OCI-LY1 (cell line): ENCODE results near the gene RAB25.

Experiments
- H2AFZ ChIP-seq: fragments of 200-600 bp; sonication (generic), shearing (Covaris generic); 2 replicates; pipeline ENCODE4 v1.6.0; 2014; ENCODE audit warnings: antibody characterized with exemption, mild to moderate bottlenecking, low read length
- H3F3A ChIP-seq: fragments of 200-600 bp; sonication (generic), shearing (Covaris generic); 2 replicates; pipeline ENCODE4 v1.6.0; 2014; ENCODE audit warnings: mild to moderate bottlenecking, antibody characterized with exemption, low read length, moderate library complexity; ENCODE audit not compliant: insufficient read depth
- H3K27ac ChIP-seq: fragments of 200-600 bp; sonication (generic); 2 replicates; pipeline ENCODE4 v1.5.1; 2014; ENCODE audit warnings: low read length, mixed run types, mild to moderate bottlenecking, low read depth; ENCODE audit not compliant: poor library complexity, severe bottlenecking
- H3K27me3 ChIP-seq: fragments of 200-600 bp; sonication (generic); 2 replicates; pipeline ENCODE4 v1.6.0; 2014; ENCODE audit warnings: antibody characterized with exemption, mild to moderate bottlenecking, low read length, moderate library complexity; ENCODE audit not compliant: insufficient read depth
- H3K36me3 ChIP-seq: fragments of 200-600 bp; sonication (generic); 2 replicates; pipeline ENCODE4 v1.6.1; 2014; ENCODE audit warnings: mild to moderate bottlenecking, antibody characterized with exemption, low read length, moderate library complexity, mixed read lengths; ENCODE audit not compliant: insufficient read depth
- H3K4me1 ChIP-seq: fragments of 200-600 bp; sonication (generic); 2 replicates; pipeline ENCODE4 v1.5.1; 2014; ENCODE audit warnings: mild to moderate bottlenecking, low read length, moderate library complexity; ENCODE audit not compliant: insufficient read depth, severe bottlenecking
- H3K4me2 ChIP-seq: fragments of 200-600 bp; sonication (generic), shearing (Covaris generic); 2 replicates; pipeline ENCODE4 v1.6.1; 2014; ENCODE audit warnings: low read length
- H3K4me3 ChIP-seq: fragments of 200-600 bp; sonication (generic); 2 replicates; pipeline ENCODE4 v1.5.1; 2014; ENCODE audit warnings: low read length, low read depth, mild to moderate bottlenecking, mixed read lengths; ENCODE audit not compliant: poor library complexity, severe bottlenecking
- H3K79me2 ChIP-seq: fragments of 200-600 bp; shearing (Covaris generic); 2 replicates; pipeline ENCODE4 v1.6.1; 2016; ENCODE audit warnings: mixed run types, low read length, mixed read lengths; ENCODE audit not compliant: insufficient read depth
- H3K9ac ChIP-seq: fragments of 200-600 bp; sonication (generic), shearing (Covaris generic); 2 replicates; pipeline ENCODE4 v1.6.1; 2014; ENCODE audit warnings: mild to moderate bottlenecking, low read length, mixed read lengths
- H3K9me2 ChIP-seq: fragments of 200-600 bp; sonication (generic), shearing (Covaris generic); 2 replicates; pipeline ENCODE4 v1.6.1; 2014; ENCODE audit warnings: low read depth, mild to moderate bottlenecking, low read length, mixed read lengths
- H3K9me3 ChIP-seq: fragments of 200-600 bp; shearing (Covaris generic); 2 replicates; pipeline ENCODE4 v1.6.1; 2014; ENCODE audit warnings: low read length, mixed read lengths
- H4K20me1 ChIP-seq: fragments of 200-600 bp; sonication (generic), shearing (Covaris generic); 2 replicates; pipeline ENCODE4 v1.6.0; 2016; ENCODE audit warnings: mild to moderate bottlenecking, low read length; ENCODE audit not compliant: insufficient read depth
- EZH2 ChIP-seq: fragments of 200-600 bp; sonication (generic), shearing (Covaris generic); IDR thresholded peaks from 2 replicates; pipeline ENCODE4 v1.8.0; 2017; ENCODE audit warnings: borderline replicate concordance, mixed run types, mild to moderate bottlenecking, antibody characterized with exemption, low read length, moderate library complexity, mixed read lengths
- TF ChIP-seq, protein P1 (sequence below): fragments of 200-600 bp; sonication (generic), shearing (Covaris generic); IDR thresholded peaks from 2 replicates; pipeline ENCODE4 v1.5.1; 2017; ENCODE audit warnings: mild to moderate bottlenecking, antibody characterized with exemption, low read length, moderate library complexity, mixed read lengths

RAB25 gene

DNA sequence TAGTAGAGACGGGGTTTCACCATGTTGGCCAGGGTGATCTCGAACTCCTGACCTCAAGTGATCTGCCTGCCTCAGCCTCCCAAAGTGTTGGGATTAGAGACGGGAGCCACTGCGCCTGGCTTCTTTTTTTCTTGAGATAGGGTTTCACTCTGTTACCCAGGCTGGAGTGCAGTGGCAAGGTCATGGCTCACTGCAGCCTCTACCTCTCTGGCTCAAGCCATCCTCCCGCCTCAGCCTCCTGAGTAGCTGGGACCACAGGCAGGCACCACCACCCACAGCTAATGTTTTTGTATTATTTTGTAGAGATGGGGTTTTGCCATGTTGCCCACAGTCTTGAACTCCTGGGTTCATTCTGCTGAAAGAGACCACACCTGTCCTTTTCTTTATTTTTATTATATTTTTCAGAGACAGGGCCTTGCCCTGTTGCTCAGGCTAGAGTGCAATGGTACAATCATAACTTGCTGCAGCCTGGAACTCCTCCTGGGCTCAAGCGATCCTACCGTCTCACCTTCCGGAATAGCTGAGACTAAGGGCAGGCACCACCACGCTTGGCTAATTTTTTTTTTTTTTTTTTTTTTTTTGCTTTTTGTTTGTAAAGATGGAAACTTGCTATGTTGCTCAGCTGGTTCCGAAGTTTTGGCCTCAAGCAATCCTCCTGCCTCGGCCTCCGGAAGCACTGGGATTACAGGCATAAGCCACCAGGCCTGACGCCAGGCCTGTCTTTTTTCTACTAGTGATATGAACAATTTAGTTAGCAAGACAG lies 56.6 kb downstream of the RAB25 start:
- Histone ChIP-seq H3K9ac (no peak overlapping the region), H4K20me1 (no peaks in the 10 kb centered on the region), H3K79me2 (no peaks in the 10 kb centered on the region), H3K4me3 (no peak overlapping the region), H3F3A (no peaks in the 10 kb centered on the region), H3K4me1 (peaks cover 10% of the 10 kb centered on the region), H3K36me3 (no peaks in the 10 kb centered on the region), H3K27ac (no peak overlapping the region), H3K9me2 (no peaks in the 10 kb centered on the region), H3K4me2 (no peak overlapping the region), H3K9me3 (no peaks in the 10 kb centered on the region), H2AFZ (no peak overlapping the region), H3K27me3 (no peaks in the 10 kb centered on the region)
- no peak for TF ChIP-seq EZH2
- TF ChIP-seq, protein P1, sequence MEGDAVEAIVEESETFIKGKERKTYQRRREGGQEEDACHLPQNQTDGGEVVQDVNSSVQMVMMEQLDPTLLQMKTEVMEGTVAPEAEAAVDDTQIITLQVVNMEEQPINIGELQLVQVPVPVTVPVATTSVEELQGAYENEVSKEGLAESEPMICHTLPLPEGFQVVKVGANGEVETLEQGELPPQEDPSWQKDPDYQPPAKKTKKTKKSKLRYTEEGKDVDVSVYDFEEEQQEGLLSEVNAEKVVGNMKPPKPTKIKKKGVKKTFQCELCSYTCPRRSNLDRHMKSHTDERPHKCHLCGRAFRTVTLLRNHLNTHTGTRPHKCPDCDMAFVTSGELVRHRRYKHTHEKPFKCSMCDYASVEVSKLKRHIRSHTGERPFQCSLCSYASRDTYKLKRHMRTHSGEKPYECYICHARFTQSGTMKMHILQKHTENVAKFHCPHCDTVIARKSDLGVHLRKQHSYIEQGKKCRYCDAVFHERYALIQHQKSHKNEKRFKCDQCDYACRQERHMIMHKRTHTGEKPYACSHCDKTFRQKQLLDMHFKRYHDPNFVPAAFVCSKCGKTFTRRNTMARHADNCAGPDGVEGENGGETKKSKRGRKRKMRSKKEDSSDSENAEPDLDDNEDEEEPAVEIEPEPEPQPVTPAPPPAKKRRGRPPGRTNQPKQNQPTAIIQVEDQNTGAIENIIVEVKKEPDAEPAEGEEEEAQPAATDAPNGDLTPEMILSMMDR, result no peak

DNA sequence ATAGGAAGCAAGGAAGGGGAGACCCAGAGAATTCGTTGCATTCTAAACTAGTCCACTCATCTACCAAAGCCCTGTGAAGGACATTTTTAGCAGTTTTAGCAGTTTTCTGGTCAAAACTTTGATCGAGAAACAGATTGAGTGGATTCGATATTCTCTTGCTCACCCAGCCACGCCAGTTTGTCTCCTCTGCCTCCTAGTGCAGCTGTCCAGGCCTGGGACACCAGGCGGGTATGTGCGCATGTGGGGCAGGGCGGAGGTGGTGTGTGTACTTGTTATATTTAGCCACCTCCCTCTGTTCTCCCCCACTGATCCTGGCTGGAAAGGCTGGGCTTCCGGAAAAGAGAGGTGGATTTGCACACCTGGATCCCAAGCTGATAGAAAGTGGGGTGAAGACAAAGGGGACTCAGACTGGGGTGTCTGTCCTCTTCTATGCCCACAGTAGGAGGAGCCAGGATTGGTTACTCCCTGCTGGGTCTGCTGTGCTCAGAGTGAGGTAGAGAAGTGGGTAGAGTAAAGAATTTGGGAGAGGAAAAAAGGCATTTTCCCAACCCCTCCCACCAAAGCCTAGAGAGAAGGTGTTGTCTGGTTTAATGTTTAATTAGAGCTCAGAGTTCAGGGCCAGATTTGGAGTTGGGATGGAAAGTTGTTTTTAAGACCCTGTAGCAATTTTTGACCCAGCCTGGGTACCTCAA lies 57.4 kb downstream of the RAB25 start:
- TF ChIP-seq, protein P1, result no peak
- TF ChIP-seq EZH2, result no peak
- H3K27ac ChIP-seq, result no peak overlapping the region
- no peaks in the 10 kb centered on the region for H3K9me3 ChIP-seq
- no peaks in the 10 kb centered on the region for H3K27me3 ChIP-seq
- no peaks in the 10 kb centered on the region for H3F3A ChIP-seq
- H3K4me3 ChIP-seq, result no peak overlapping the region
- no peaks in the 10 kb centered on the region for H3K79me2 ChIP-seq
- no peaks in the 10 kb centered on the region for H3K9me2 ChIP-seq
- H3K9ac ChIP-seq, result no peak overlapping the region
- no peaks in the 10 kb centered on the region for H3K36me3 ChIP-seq
- H3K4me1 ChIP-seq, result peaks cover 10% of the 10 kb centered on the region
- H2AFZ ChIP-seq, result no peak overlapping the region
- H4K20me1 ChIP-seq, result no peaks in the 10 kb centered on the region
- H3K4me2 ChIP-seq, result no peak overlapping the region

DNA sequence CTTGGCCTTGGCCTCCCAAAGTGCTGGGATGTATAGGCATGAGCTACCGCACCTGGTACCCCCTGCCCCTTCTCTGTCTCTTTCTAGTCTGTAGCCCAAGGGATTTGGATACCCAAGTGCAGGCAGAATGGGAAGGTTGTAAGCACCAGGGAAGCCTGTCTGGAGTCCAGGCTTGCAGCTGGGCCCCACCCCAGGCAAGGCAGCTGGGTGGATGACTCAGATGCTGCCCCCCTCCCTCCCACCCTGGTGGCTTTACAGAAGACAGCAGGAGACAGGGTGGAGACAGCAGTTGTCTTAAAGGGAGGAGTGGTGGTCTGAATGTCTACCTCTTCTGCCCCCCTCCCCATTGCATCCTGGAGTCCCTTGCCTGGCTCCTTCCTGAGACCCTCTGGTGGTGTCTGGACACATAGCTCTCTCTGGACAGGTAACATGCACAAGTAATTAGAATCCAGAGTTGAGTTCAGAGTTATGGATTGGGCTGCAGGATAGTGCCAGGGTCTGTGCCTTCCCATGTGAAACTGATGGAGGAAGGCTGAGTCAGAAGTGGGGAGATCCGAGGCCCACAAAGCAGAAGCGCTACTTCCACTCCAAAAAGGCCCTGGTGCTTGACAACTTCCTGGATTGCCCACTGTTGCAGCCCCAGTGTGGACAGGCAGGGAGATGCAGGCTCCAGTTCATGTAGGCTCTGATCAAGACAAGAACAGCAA lies 58.7 kb downstream of the RAB25 start:
- Histone ChIP-seq H3K4me2 (no peak overlapping the region), H2AFZ (no peak overlapping the region), H3K4me3 (no peak overlapping the region), H3K36me3 (no peaks in the 10 kb centered on the region), H3F3A (no peaks in the 10 kb centered on the region), H3K27me3 (no peaks in the 10 kb centered on the region), H3K79me2 (no peaks in the 10 kb centered on the region), H3K9me2 (no peaks in the 10 kb centered on the region), H3K9me3 (no peaks in the 10 kb centered on the region), H3K27ac (no peak overlapping the region), H4K20me1 (no peaks in the 10 kb centered on the region), H3K9ac (no peak overlapping the region), H3K4me1 (peaks cover 14% of the 10 kb centered on the region)
- TF ChIP-seq, protein P1, result no peak
- no peak for TF ChIP-seq EZH2
